K562 (cell line): Measurements from ENCODE around the gene SLX9.

ENCODE experiments used
- CHD2 ChIP-seq: IDR thresholded peaks from 2 replicates; pipeline ENCODE4 v1.6.1; 2011; ENCODE audit warnings: low read depth, low read length
- FOXJ3 ChIP-seq: sonication (generic); formaldehyde crosslinking; IDR thresholded peaks from 2 replicates; pipeline ENCODE4 v1.4.0; 2020; ENCODE audit warnings: mild to moderate bottlenecking, missing genetic modification reagents
- RCOR1 ChIP-seq, 2 experiments: IDR thresholded peaks; 2 replicates each; pipeline ENCODE4 v1.6.1; 2012; ENCODE audit warnings: low read depth in 2 of 2, low read length in 2 of 2, borderline replicate concordance in 1 of 2, improper control_type of control experiment in 1 of 2
- SMC3 ChIP-seq: conservative IDR thresholded peaks from 2 replicates; pipeline ENCODE4 v1.6.1; 2011; ENCODE audit warnings: low read depth, low read length, improper control_type of control experiment; ENCODE audit not compliant: insufficient read depth
- ZSCAN32 ChIP-seq: fragments of 450-650 bp; formaldehyde crosslinking; IDR thresholded peaks from 2 replicates; pipeline ENCODE4 v1.4.0; 2020; ENCODE audit warnings: mild to moderate bottlenecking, moderate library complexity
- TF ChIP-seq, protein P1 (sequence below): sonication (generic); formaldehyde crosslinking; IDR thresholded peaks from 2 replicates; pipeline ENCODE4 v1.8.0; 2023; ENCODE audit warnings: mild to moderate bottlenecking, missing genetic modification reagents

DNA sequence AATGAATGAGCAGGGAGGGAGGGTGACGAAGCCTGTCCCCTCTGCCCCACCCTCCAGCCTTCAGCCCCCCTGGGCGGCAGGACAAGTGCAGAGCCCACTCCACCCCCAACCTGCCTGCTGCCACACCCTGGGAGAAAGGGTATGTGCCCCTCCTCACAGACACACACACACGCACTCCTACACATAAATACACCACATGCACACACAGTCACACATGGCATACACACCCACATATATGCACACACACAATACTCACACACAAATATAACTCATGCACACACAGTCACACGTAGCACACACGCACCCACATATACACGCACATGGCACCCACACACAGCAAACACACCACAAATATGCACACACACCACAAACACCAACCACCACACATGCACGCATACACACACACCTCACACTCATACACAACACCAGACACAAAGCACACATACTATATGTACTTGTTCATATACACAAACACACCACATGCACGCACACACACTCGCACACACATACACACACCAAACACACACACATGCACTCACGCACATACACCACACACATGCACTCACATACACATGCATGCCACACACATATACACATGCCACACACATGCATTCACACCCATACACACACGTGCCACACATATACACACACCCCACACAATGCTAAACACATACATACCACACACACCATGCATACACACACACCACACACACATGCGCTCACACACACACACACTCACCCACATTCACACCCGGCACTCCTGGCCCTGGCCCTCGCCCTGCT lies 35.5 kb upstream of the SLX9 start:
- no peak for TF ChIP-seq CHD2
- no peak for TF ChIP-seq RCOR1 (IDR thresholded peaks at IDR 0.05; ENCODE audit: borderline replicate concordance in 1 of 2, low read depth in 2 of 2, low read length in 2 of 2)
- TF ChIP-seq FOXJ3 = no peak
- TF ChIP-seq, protein P1, sequence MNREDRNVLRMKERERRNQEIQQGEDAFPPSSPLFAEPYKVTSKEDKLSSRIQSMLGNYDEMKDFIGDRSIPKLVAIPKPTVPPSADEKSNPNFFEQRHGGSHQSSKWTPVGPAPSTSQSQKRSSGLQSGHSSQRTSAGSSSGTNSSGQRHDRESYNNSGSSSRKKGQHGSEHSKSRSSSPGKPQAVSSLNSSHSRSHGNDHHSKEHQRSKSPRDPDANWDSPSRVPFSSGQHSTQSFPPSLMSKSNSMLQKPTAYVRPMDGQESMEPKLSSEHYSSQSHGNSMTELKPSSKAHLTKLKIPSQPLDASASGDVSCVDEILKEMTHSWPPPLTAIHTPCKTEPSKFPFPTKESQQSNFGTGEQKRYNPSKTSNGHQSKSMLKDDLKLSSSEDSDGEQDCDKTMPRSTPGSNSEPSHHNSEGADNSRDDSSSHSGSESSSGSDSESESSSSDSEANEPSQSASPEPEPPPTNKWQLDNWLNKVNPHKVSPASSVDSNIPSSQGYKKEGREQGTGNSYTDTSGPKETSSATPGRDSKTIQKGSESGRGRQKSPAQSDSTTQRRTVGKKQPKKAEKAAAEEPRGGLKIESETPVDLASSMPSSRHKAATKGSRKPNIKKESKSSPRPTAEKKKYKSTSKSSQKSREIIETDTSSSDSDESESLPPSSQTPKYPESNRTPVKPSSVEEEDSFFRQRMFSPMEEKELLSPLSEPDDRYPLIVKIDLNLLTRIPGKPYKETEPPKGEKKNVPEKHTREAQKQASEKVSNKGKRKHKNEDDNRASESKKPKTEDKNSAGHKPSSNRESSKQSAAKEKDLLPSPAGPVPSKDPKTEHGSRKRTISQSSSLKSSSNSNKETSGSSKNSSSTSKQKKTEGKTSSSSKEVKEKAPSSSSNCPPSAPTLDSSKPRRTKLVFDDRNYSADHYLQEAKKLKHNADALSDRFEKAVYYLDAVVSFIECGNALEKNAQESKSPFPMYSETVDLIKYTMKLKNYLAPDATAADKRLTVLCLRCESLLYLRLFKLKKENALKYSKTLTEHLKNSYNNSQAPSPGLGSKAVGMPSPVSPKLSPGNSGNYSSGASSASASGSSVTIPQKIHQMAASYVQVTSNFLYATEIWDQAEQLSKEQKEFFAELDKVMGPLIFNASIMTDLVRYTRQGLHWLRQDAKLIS (CRISPR knock-in tag) = no peak
- TF ChIP-seq ZSCAN32 (CRISPR knock-in tag) = no peak
- no peak for TF ChIP-seq SMC3
